DND-41 (cell line): Measurements from ENCODE around the gene NUTF2.
A peak's percentile ranks its signal among the peaks of the same experiment; 100 is the strongest.

Experiments used
- ATAC-seq: fragments of 200-7000 bp; cut with Tn5 transposase; 3 replicates; pipeline ENCODE4 v1.9.1; 2021; ENCODE audit warnings: low read depth; ENCODE audit not compliant: insufficient read depth
- DNase-seq: peaks from one replicate; pipeline ENCODE4 v3.0.0-alpha.2; 2020
- H2AFZ ChIP-seq: 2 replicates; pipeline ENCODE4 v1.6.0; 2012; ENCODE audit warnings: low read depth, low read length
- H3K27ac ChIP-seq: 2 replicates; pipeline ENCODE4 v1.5.1; 2012; ENCODE audit warnings: low read length, inconsistent platforms
- H3K27me3 ChIP-seq: fragments of 200-600 bp; sonication (generic); 2 replicates; pipeline ENCODE4 v1.6.0; 2012; ENCODE audit warnings: low read length, mild to moderate bottlenecking, inconsistent platforms; ENCODE audit not compliant: insufficient read depth, poor library complexity
- H3K36me3 ChIP-seq: 2 replicates; pipeline ENCODE4 v1.5.1; 2012; ENCODE audit warnings: low read length, inconsistent platforms; ENCODE audit not compliant: insufficient read depth
- H3K4me1 ChIP-seq: 2 replicates; pipeline ENCODE4 v1.5.1; 2012; ENCODE audit warnings: mild to moderate bottlenecking, low read length; ENCODE audit not compliant: insufficient read depth
- H3K4me2 ChIP-seq: 2 replicates; pipeline ENCODE4 v1.6.0; 2012; ENCODE audit warnings: mild to moderate bottlenecking, moderate library complexity, low read length, inconsistent platforms; ENCODE audit not compliant: insufficient read depth
- H3K4me3 ChIP-seq, 2 experiments: fragments of 200-600 bp in 1 of 2; shearing (Covaris generic) in 1 of 2; 2 replicates each; pipeline ENCODE4 v1.5.1; 2012 to 2016; ENCODE audit warnings: inconsistent platforms in 2 of 2, low read length in 2 of 2, mild to moderate bottlenecking in 2 of 2, low read depth in 1 of 2, moderate library complexity in 1 of 2
- H3K79me2 ChIP-seq: 2 replicates; pipeline ENCODE4 v1.6.0; 2012; ENCODE audit warnings: low read length, inconsistent platforms; ENCODE audit not compliant: insufficient read depth
- H3K9ac ChIP-seq: 2 replicates; pipeline ENCODE4 v1.6.0; 2012; ENCODE audit warnings: low read depth, mild to moderate bottlenecking, inconsistent platforms, low read length, moderate library complexity
- H3K9me3 ChIP-seq: 2 replicates; pipeline ENCODE4 v1.5.1; 2012; ENCODE audit warnings: low read length, moderate library complexity, mild to moderate bottlenecking, inconsistent platforms; ENCODE audit not compliant: insufficient read depth, severe bottlenecking
- H4K20me1 ChIP-seq: 2 replicates; pipeline ENCODE4 v1.6.0; 2012; ENCODE audit warnings: low read length; ENCODE audit not compliant: insufficient read depth
- CTCF ChIP-seq: IDR thresholded peaks from 2 replicates; pipeline ENCODE4 v1.5.1; 2012; ENCODE audit warnings: borderline replicate concordance, low read length, moderate library complexity, mild to moderate bottlenecking; ENCODE audit not compliant: poor library complexity, severe bottlenecking; ENCODE audit errors: extremely low read depth
- EZH2 ChIP-seq: IDR thresholded peaks from 3 replicates; pipeline ENCODE4 v1.6.1; 2012; ENCODE audit warnings: borderline replicate concordance, low read depth, mild to moderate bottlenecking, moderate library complexity, low read length, inconsistent platforms; ENCODE audit not compliant: severe bottlenecking

Gene NUTF2

GRCh38 chr16:67907397-67908180 lies 60.9 kb downstream of the NUTF2 start:
- H3K4me1 ChIP-seq, result peaks cover 18% of the 10 kb centered on the region
- H3K9ac ChIP-seq, result no peak overlapping the region
- ATAC-seq, result no peak
- H3K9me3 ChIP-seq, result no peaks in the 10 kb centered on the region
- H4K20me1 ChIP-seq, result peaks cover 17% of the 10 kb centered on the region
- H3K27me3 ChIP-seq, result no peaks in the 10 kb centered on the region
- no peak overlapping the region for H3K27ac ChIP-seq
- no peak overlapping the region for H3K4me2 ChIP-seq
- TF ChIP-seq EZH2 (no peak), CTCF (no peak)
- no peak for DNase-seq
- no peak overlapping the region for H3K4me3 ChIP-seq
- H2AFZ ChIP-seq, result no peak overlapping the region
- H3K36me3 ChIP-seq, result peaks cover 27% of the 10 kb centered on the region
- peaks cover 11% of the 10 kb centered on the region for H3K79me2 ChIP-seq

- H4K20me1 ChIP-seq, result peaks cover 17% of the 10 kb centered on the region
- peaks cover 27% of the 10 kb centered on the region for H3K36me3 ChIP-seq
- no peak for TF ChIP-seq EZH2
- peak; percentile 4 for TF ChIP-seq CTCF
- H3K4me3 ChIP-seq, result no peak overlapping the region
- H3K9ac ChIP-seq, result no peak overlapping the region
- H3K9me3 ChIP-seq, result no peaks in the 10 kb centered on the region
- no peak overlapping the region for H3K27ac ChIP-seq
- peaks cover 6% of the 10 kb centered on the region; the same call in 1 of the 2 replicates for H3K79me2 ChIP-seq
- no peak overlapping the region for H2AFZ ChIP-seq
- DNase-seq, result no peak
- H3K27me3 ChIP-seq, result no peaks in the 10 kb centered on the region
- H3K4me1 ChIP-seq, result peaks cover 18% of the 10 kb centered on the region
- no peak overlapping the region for H3K4me2 ChIP-seq
- no peak for ATAC-seq
Observed at GRCh38 chr16:67909056-67909742, 62.5 kb downstream of the NUTF2 start.

DNA sequence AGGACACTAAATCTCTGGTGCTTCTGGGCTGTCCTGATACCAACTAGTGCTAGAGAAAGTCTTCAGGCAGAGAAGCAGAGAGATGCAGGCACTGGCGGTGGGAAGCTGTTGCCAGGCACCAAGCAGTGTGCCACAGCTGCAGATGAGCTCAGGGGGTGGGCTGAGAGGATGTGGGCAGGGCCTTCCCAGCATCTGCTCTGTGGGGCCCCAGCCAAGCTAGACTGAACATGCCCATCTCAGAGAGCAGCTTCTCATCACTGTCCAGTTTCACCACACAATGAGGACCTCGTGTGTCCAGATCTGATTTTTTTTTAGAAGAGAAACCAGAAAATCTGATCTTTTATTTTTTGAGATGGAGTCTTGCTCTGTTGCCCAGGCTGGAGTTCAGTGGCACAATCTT lies 63.4 kb downstream of the NUTF2 start:
- Histone ChIP-seq H2AFZ (no peak overlapping the region), H3K4me2 (no peak overlapping the region), H4K20me1 (peaks cover 17% of the 10 kb centered on the region), H3K27me3 (no peaks in the 10 kb centered on the region), H3K4me1 (peaks cover 18% of the 10 kb centered on the region), H3K4me3 (no peak overlapping the region), H3K9ac (no peak overlapping the region), H3K79me2 (peaks cover 3% of the 10 kb centered on the region; the same call in 1 of the 2 replicates), H3K9me3 (no peaks in the 10 kb centered on the region), H3K36me3 (peaks cover 33% of the 10 kb centered on the region), H3K27ac (no peak overlapping the region)
- DNase-seq (peak; percentile 84), ATAC-seq (peak; percentile 100)
- no peak for TF ChIP-seq EZH2
- no peak for TF ChIP-seq CTCF
